Measurements from ENCODE around the gene DYSF.

Gene DYSF

DNA sequence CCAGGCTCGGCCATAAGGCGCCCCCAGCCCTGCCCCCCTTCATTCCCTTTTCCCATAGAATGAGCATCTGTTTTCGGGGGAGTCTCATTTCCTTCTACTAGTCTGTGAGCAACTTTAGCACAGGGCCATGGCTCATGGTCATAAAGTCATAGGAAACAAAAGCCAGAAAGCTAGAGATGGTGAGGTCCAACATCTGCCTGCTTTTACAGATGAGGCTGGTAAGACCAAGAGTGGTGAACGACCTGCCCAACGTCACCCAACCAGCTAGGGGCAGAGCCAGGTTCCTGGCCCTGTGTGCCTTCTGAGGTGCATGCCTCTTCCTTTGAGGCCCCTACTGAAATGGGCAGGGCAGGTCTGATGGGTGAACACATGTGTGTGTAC, 212.7 kb downstream of the DYSF start:
- no peak overlapping the region for H3K27ac ChIP-seq
- no peak for TF ChIP-seq ZFX (IDR thresholded peaks at IDR 0.05; ENCODE audit: borderline replicate concordance)
- TF ChIP-seq, protein P1, sequence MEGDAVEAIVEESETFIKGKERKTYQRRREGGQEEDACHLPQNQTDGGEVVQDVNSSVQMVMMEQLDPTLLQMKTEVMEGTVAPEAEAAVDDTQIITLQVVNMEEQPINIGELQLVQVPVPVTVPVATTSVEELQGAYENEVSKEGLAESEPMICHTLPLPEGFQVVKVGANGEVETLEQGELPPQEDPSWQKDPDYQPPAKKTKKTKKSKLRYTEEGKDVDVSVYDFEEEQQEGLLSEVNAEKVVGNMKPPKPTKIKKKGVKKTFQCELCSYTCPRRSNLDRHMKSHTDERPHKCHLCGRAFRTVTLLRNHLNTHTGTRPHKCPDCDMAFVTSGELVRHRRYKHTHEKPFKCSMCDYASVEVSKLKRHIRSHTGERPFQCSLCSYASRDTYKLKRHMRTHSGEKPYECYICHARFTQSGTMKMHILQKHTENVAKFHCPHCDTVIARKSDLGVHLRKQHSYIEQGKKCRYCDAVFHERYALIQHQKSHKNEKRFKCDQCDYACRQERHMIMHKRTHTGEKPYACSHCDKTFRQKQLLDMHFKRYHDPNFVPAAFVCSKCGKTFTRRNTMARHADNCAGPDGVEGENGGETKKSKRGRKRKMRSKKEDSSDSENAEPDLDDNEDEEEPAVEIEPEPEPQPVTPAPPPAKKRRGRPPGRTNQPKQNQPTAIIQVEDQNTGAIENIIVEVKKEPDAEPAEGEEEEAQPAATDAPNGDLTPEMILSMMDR (IDR thresholded peaks at IDR 0.05), result no peak

DNA sequence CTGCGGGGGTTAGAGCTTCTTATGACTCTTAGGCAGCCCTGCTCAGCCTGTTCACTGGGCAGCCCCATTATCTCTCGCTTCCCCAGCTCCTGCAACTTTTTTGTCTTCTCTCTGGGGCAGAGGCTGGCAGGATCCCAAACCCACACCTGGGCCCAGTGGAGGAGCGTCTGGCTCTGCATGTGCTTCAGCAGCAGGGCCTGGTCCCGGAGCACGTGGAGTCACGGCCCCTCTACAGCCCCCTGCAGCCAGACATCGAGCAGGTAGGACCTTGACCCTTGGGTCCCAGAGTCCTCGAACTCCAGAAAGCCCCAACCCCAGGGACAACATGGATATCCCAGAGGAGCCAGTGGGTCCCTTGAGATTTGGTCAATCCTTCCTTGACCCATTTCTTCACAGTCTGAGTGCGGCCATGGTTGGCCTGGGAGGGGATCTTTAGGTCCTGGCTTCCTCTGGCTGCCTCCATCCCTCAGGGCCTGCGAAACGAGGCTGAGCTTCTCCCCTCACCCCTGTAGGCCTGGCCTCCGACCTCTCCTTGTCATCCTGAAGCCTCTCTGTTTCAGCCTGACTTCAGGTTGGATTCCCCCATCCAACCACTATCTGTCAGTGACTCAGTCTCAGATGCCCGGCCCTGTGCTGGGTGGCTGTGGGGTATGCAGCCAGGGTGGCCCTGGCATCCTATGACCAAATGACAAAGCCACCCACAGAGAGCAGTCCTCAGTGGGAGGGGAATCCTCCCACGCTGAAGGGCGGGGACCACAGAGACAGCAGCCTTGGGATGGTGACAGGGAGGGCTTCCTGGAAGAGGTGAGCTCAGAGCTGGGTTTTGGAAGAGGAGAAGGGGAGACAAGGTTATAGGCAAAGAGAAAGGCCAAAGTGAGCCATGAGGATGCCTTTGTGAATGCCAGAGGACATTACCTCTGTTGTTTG, 214.2 kb downstream of the DYSF start:
- TF ChIP-seq, protein P1 (IDR thresholded peaks at IDR 0.05), result no peak
- no peak for TF ChIP-seq ZFX (IDR thresholded peaks at IDR 0.05; ENCODE audit: borderline replicate concordance)
- no peak overlapping the region for H3K27ac ChIP-seq

DNA sequence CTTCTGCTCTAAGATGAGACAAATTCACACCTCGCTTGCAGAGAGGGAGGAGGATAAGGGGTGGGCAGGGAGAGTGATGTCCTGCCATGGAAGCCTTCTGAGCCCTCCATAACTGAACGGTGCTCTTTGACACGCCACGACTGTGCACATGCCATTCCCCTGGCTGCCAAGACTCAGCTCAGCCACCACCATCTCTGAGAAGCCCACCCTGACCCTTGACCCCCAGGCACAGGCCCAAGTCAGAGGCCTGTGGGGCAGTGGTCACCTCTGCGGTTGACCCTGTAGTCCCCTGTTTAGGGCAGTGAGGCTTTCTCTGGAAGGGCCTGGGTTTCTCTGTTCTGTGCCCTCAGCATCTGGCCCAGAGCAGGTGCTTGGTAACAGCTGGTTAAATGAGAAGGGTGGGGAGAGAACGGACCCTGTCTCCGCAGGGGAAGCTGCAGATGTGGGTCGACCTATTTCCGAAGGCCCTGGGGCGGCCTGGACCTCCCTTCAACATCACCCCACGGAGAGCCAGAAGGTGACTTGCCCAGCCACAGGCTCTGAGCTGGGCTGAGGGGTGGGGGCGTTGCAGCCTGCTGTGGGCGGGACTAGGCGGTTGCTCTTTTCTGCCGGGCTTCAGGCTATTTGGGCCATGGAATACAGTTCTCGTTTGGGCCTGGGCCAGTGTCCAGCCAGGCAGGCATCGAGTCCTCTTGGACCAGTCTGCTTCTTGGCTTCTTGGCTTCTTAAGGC, 215.1 kb downstream of the DYSF start:
- TF ChIP-seq, protein P1 (IDR thresholded peaks at IDR 0.05), result no peak
- TF ChIP-seq ZFX (IDR thresholded peaks at IDR 0.05; ENCODE audit: borderline replicate concordance), result no peak
- no peak overlapping the region for H3K27ac ChIP-seq

DNA sequence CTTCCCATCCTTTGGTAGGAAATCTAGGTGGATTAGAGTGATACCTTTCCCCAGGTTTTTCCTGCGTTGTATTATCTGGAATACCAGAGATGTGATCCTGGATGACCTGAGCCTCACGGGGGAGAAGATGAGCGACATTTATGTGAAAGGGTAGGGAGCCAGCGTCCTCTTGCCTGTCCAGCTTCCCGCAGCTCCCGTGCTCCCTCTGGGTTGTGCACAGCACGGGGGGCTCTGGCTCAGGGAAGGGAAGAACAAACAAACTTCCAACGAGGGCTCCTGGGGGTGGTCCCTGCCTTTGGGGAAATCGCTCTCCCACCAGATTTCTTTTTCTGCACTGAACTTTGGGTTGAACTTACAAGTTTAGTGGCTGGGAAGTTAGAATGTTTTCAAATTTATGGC, 215.7 kb downstream of the DYSF start:
- no peak for TF ChIP-seq ZFX (IDR thresholded peaks at IDR 0.05; ENCODE audit: borderline replicate concordance)
- TF ChIP-seq, protein P1 (IDR thresholded peaks at IDR 0.05), result no peak
- H3K27ac ChIP-seq, result no peak overlapping the region

DNA sequence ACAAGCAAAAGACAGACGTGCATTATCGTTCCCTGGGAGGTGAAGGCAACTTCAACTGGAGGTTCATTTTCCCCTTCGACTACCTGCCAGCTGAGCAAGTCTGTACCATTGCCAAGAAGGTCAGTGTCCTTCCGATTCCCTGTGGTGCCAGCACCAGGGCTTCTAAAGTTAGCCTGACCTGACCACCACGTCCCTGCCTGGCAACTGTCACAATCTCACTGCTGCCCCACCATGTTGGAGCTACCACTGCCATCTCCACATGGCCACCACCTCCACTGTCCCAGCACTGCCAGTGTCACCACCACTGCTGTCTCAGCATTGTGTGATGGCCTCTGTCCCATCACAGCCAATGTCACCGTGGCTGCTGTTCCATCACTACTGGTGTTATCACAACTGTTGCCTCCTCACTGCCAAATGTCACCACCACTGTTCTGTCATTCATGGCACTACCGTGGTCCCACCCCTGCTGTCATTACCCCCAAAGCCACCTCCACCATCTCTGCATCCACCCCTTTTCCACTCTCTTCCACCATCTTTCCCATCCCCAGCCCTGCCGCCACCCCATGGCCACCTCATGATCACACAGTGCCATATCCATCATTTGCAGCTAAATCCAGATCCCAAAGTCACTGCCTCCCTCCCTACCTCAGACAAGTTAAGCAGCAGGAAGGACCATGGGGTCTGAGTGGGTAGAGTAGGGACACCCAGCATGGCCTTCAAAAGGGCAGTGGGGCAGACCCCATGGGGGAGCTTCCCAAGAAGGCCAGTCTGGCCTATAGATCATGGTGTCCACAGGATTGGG, 216.5 kb downstream of the DYSF start:
- no peak for TF ChIP-seq ZFX (IDR thresholded peaks at IDR 0.05; ENCODE audit: borderline replicate concordance)
- TF ChIP-seq, protein P1 (IDR thresholded peaks at IDR 0.05), result no peak
- H3K27ac ChIP-seq, result no peak overlapping the region

DNA sequence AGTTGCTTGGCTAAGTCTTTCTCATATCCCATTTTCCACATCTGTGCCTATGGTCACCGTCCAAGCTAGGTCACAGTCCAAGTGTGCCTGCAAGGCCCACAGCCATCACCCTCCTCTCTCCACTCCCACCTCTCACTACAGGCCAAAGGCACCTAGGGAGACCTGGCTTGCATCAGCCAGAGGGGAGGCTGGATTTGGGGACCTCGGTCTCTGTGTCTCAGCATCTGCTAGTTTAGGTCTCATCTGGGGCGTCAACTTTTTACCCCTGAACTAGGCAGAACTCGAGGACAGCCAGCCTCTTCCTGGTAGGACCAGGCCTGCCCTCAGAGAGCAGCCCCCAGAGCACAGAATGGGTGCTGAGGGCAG, 217.1 kb downstream of the DYSF start:
- H3K27ac ChIP-seq, result no peak overlapping the region
- no peak for TF ChIP-seq ZFX (IDR thresholded peaks at IDR 0.05; ENCODE audit: borderline replicate concordance)
- TF ChIP-seq, protein P1 (IDR thresholded peaks at IDR 0.05), result no peak

All from 22Rv1 (cell line).